HG03460 (cell line): ENCODE measurements around the gene SLC30A9.

ENCODE experiments used
- ATAC-seq: cut with Tn5 transposase; IDR thresholded peaks from one replicate; pipeline ENCODE4 v1.9.1; 2021; ENCODE audit not compliant: unreplicated experiment

SLC30A9 gene

GRCh38 chr4:41990365-41991111 lies at the start of gene SLC30A9:
Gene SLC30A9, plus strand, starts transcription at chr4:41990530. Its CDS starts 122 bp downstream, at chr4:41990652.
- ATAC-seq, result peak; percentile 98

- ATAC-seq, result no peak
Observed at GRCh38 chr4:41940834-41941233, 49.5 kb upstream of the SLC30A9 start.

- ATAC-seq, result no peak
Observed at GRCh38 chr4:41943506-41943905, 46.8 kb upstream of the SLC30A9 start.

GRCh38 chr4:41944089-41944488 lies 46.2 kb upstream of the SLC30A9 start:
- no peak for ATAC-seq

- ATAC-seq, result no peak
Observed at GRCh38 chr4:41949531-41949930, 40.8 kb upstream of the SLC30A9 start.

GRCh38 chr4:41957634-41958033 lies 32.7 kb upstream of the SLC30A9 start:
- ATAC-seq, result no peak

GRCh38 chr4:41963105-41963504 lies 27.2 kb upstream of the SLC30A9 start:
- ATAC-seq, result no peak

GRCh38 chr4:41964401-41964800 lies 25.9 kb upstream of the SLC30A9 start:
- ATAC-seq, result no peak

GRCh38 chr4:41967392-41967791 lies 22.9 kb upstream of the SLC30A9 start:
- no peak for ATAC-seq

GRCh38 chr4:41969671-41970070 lies 20.7 kb upstream of the SLC30A9 start:
- no peak for ATAC-seq

- ATAC-seq, result no peak
Observed at GRCh38 chr4:41975341-41975740, 15.0 kb upstream of the SLC30A9 start.

- ATAC-seq, result no peak
Observed at GRCh38 chr4:41976775-41977516, 13.4 kb upstream of the SLC30A9 start.

GRCh38 chr4:41977709-41978108 lies 12.6 kb upstream of the SLC30A9 start:
- no peak for ATAC-seq

- no peak for ATAC-seq
Observed at GRCh38 chr4:41981456-41981855, 8.9 kb upstream of the SLC30A9 start, which contains the start of gene DCAF4L1. Gene DCAF4L1, plus strand, starts transcription at chr4:41981756. Its CDS starts 37 bp downstream, at chr4:41981793.

GRCh38 chr4:41982716-41983115 lies 7.6 kb upstream of the SLC30A9 start:
- no peak for ATAC-seq

GRCh38 chr4:41985151-41985550 lies 5.2 kb upstream of the SLC30A9 start:
- no peak for ATAC-seq

- ATAC-seq, result peak; percentile 17
Observed at GRCh38 chr4:41989994-41990364, 351 bp upstream of the SLC30A9 start.

- ATAC-seq, result no peak
Observed at GRCh38 chr4:41991916-41992767, 1.8 kb downstream of the SLC30A9 start.

- ATAC-seq, result no peak
Observed at GRCh38 chr4:41992967-41993857, 2.9 kb downstream of the SLC30A9 start.

- ATAC-seq, result no peak
Observed at GRCh38 chr4:41994461-41994985, 4.2 kb downstream of the SLC30A9 start.
